Measurements from ENCODE around the gene PALLD. TPM values are rescaled to one million over a fixed set of nuclear protein-coding genes. Genes with fewer than 3 reads are reported as not detected.

The PALLD gene
- total and polyA plus RNA-seq, 2 of the 8 experiments (the other 6 are each of a cell fraction or from before 2014, with no cell fraction given) = 10.5 to 25.0 TPM

DNA sequence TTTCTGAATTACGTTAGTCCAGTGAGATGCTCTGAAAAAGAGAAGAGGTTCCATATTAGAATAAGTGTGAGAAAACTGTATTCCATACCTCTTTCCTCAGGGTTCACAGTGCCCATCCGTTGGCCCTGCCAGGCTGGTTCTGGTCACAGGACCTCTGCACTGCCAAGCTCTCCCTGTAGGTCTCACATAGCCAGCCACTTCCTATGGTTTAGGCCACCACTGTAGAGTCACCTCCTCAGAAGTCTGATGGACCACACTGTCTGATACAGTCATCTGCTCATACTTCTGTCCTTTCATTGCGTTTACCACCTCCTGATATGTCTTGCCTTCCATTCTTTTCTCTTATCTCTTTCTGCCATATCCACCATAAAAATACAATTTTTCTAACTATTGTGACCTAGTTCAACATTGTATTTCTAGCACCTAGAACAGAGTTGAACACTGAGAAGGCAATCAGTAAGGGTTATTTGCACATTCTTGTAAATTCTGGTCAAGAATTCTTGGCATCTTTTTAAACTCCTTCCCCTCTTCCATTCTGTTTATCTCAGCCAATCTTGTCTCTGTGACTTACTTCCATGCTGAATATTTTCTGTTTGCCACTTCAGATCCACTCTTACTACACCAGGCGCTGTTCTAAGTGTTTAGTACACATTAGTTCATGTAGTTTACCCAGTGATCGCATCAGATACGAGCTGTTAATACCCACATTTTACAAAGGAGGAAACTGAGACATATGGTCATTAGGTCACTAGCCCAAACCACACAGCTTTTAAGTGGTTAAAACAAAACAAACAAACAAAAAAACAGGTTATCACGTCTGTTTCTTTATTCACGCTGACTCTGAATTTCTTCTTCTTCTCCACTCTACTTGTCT lies 387.6 kb downstream of the PALLD start (continued):
- TF ChIP-seq TEAD4 (IDR thresholded peaks at IDR 0.05; ENCODE audit: low read depth, low read length) (no peak), SIN3A (conservative IDR thresholded peaks at IDR 0.05 in 1 of 2, IDR thresholded peaks at IDR 0.05 in 1 of 2; ENCODE audit: low read depth in 1 of 2, low read length in 2 of 2) (no peak)

Data from H1 (cell line).